Astrocyte (in vitro differentiated cells and primary cell): ENCODE data around the gene IBA57. TPM values are rescaled to one million over a fixed set of nuclear protein-coding genes. Genes with fewer than 3 reads are reported as not detected.
A peak's percentile ranks its signal among the peaks of the same experiment; 100 is the strongest.

Experiments
- DNase-seq: peaks from one replicate; pipeline ENCODE4 v3.0.0-alpha.2; 2010; ENCODE audit warnings: low read depth
- FAIRE-seq: peaks from 2 replicates; lab custom pipeline; 2011; peaks lifted over from hg19 to GRCh38; lab: Jason Lieb, UNC
- H2AFZ ChIP-seq: 2 replicates; pipeline ENCODE4 v1.6.0; 2012; ENCODE audit warnings: low read depth, low read length, inconsistent platforms
- H3K27ac ChIP-seq: 2 replicates; pipeline ENCODE4 v1.5.1; 2011; ENCODE audit warnings: low read depth, low read length, inconsistent platforms
- H3K27me3 ChIP-seq: 2 replicates; pipeline ENCODE4 v1.6.0; 2011; ENCODE audit warnings: low read length, inconsistent platforms; ENCODE audit not compliant: insufficient read depth
- H3K36me3 ChIP-seq: 2 replicates; pipeline ENCODE4 v1.5.1; 2011; ENCODE audit warnings: low read length, inconsistent platforms; ENCODE audit not compliant: insufficient read depth
- H3K4me1 ChIP-seq: 2 replicates; pipeline ENCODE4 v1.5.1; 2011; ENCODE audit warnings: low read length, inconsistent platforms; ENCODE audit not compliant: insufficient read depth
- H3K4me2 ChIP-seq: 2 replicates; pipeline ENCODE4 v1.6.0; 2012; ENCODE audit warnings: low read length, inconsistent platforms
- H3K4me3 ChIP-seq: 2 replicates; pipeline ENCODE4 v1.5.1; 2011; ENCODE audit warnings: low read depth, mild to moderate bottlenecking, low read length, inconsistent platforms; ENCODE audit not compliant: insufficient read depth
- H3K79me2 ChIP-seq: 2 replicates; pipeline ENCODE4 v1.6.0; 2012; ENCODE audit warnings: mild to moderate bottlenecking, low read length, inconsistent platforms; ENCODE audit not compliant: insufficient read depth
- H3K9ac ChIP-seq: 2 replicates; pipeline ENCODE4 v1.6.0; 2012; ENCODE audit warnings: mild to moderate bottlenecking, low read length, inconsistent platforms
- H3K9me3 ChIP-seq: 2 replicates; pipeline ENCODE4 v1.5.1; 2012; ENCODE audit warnings: low read depth, mild to moderate bottlenecking, low read length, inconsistent platforms; ENCODE audit not compliant: insufficient read depth
- H4K20me1 ChIP-seq: 2 replicates; pipeline ENCODE4 v1.6.0; 2012; ENCODE audit warnings: low read length, inconsistent platforms; ENCODE audit not compliant: insufficient read depth
- H3K27ac Mint-ChIP-seq: one replicate; pipeline ENCODE4 v1.8.0; 2021; ENCODE audit warnings: mild to moderate bottlenecking, mixed read lengths; ENCODE audit not compliant: unreplicated experiment
- H3K27me3 Mint-ChIP-seq: one replicate; pipeline ENCODE4 v1.8.0; 2021; ENCODE audit warnings: low read depth, mixed read lengths; ENCODE audit not compliant: unreplicated experiment
- H3K36me3 Mint-ChIP-seq: one replicate; pipeline ENCODE4 v1.8.0; 2021; ENCODE audit warnings: low read depth, mixed read lengths; ENCODE audit not compliant: unreplicated experiment
- H3K4me1 Mint-ChIP-seq: one replicate; pipeline ENCODE4 v1.8.0; 2021; ENCODE audit warnings: low read depth, mixed read lengths; ENCODE audit not compliant: unreplicated experiment
- H3K4me3 Mint-ChIP-seq: one replicate; pipeline ENCODE4 v1.8.0; 2021; ENCODE audit warnings: mild to moderate bottlenecking, moderate library complexity, mixed read lengths; ENCODE audit not compliant: unreplicated experiment
- H3K9me3 Mint-ChIP-seq: one replicate; pipeline ENCODE4 v1.8.0; 2021; ENCODE audit warnings: mild to moderate bottlenecking, mixed read lengths; ENCODE audit not compliant: unreplicated experiment
- CTCF ChIP-seq: IDR thresholded peaks from 2 replicates; pipeline ENCODE4 v1.5.1; 2011; ENCODE audit warnings: low read depth, mild to moderate bottlenecking, inconsistent platforms, low read length, moderate library complexity; ENCODE audit not compliant: insufficient read depth
- EZH2 ChIP-seq: IDR thresholded peaks from 2 replicates; pipeline ENCODE4 v1.6.1; 2012; ENCODE audit warnings: mild to moderate bottlenecking, low read length, inconsistent platforms; ENCODE audit not compliant: insufficient read depth
- total RNA-seq: library from RNA; stranded (reverse); gene quantifications from 2 replicates; pipeline ENCODE4 v1.2.1, GENCODE V29; 2021

Gene IBA57
- total RNA-seq, 1 donor from 2014 or later, result 4.9 TPM

- no peak overlapping the region for H3K27ac ChIP-seq
- H3K27ac Mint-ChIP-seq, result peak overlapping the region; percentile 47
- no peak for FAIRE-seq
- peaks cover 2% of the 10 kb centered on the region for H3K9me3 Mint-ChIP-seq
- H3K4me1 Mint-ChIP-seq, result peaks cover 20% of the 10 kb centered on the region
- H3K9ac ChIP-seq, result no peak overlapping the region
- TF ChIP-seq EZH2, result no peak
- no peak for TF ChIP-seq CTCF
- peak overlapping the region; percentile 60 for H3K4me3 Mint-ChIP-seq
- H3K4me3 ChIP-seq, result no peak overlapping the region
- peaks cover 20% of the 10 kb centered on the region for H3K4me1 ChIP-seq
- peaks cover 76% of the 10 kb centered on the region for H3K79me2 ChIP-seq
- no peaks in the 10 kb centered on the region for H3K27me3 ChIP-seq
- H3K36me3 Mint-ChIP-seq, result peaks cover 3% of the 10 kb centered on the region
- H3K4me2 ChIP-seq, result peak overlapping the region; percentile 95
- no peaks in the 10 kb centered on the region for H3K27me3 Mint-ChIP-seq
- peaks cover 71% of the 10 kb centered on the region for H4K20me1 ChIP-seq
- DNase-seq, result no peak
- no peak overlapping the region for H2AFZ ChIP-seq
- no peaks in the 10 kb centered on the region for H3K9me3 ChIP-seq
- H3K36me3 ChIP-seq, result peaks cover 4% of the 10 kb centered on the region
These were observed 22.9 kb upstream of the IBA57 start for GRCh38 chr1:228142701-228143136.

GRCh38 chr1:228143480-228144192, 22.0 kb upstream of the IBA57 start:
- H3K4me3 ChIP-seq, result no peak overlapping the region
- H3K4me1 ChIP-seq, result peaks cover 20% of the 10 kb centered on the region
- FAIRE-seq, result no peak
- no peaks in the 10 kb centered on the region for H3K9me3 ChIP-seq
- Mint-ChIP-seq H3K27me3 (no peaks in the 10 kb centered on the region), H3K9me3 (peaks cover 2% of the 10 kb centered on the region), H3K36me3 (peaks cover 3% of the 10 kb centered on the region), H3K4me3 (peak overlapping the region; percentile 60), H3K4me1 (peaks cover 20% of the 10 kb centered on the region), H3K27ac (no peak overlapping the region)
- TF ChIP-seq EZH2 (no peak), CTCF (no peak)
- H3K9ac ChIP-seq, result no peak overlapping the region
- no peak overlapping the region for H3K27ac ChIP-seq
- no peak overlapping the region for H3K4me2 ChIP-seq
- no peaks in the 10 kb centered on the region for H3K27me3 ChIP-seq
- no peak overlapping the region for H2AFZ ChIP-seq
- H3K79me2 ChIP-seq, result peaks cover 84% of the 10 kb centered on the region
- no peak for DNase-seq
- H3K36me3 ChIP-seq, result peaks cover 6% of the 10 kb centered on the region
- H4K20me1 ChIP-seq, result peaks cover 80% of the 10 kb centered on the region
